K562 (cell line): ENCODE results near the gene LIAS. TPM values are rescaled to one million over a fixed set of nuclear protein-coding genes. Genes with fewer than 3 reads are reported as not detected.
A peak's percentile ranks its signal among the peaks of the same experiment; 100 is the strongest.

Experiments used
- ARID2 ChIP-seq: fragments of 450-650 bp; IDR thresholded peaks from 2 replicates; pipeline ENCODE4 v1.6.1; 2017; ENCODE audit warnings: antibody characterized with exemption, mild to moderate bottlenecking
- CBX3 ChIP-seq, 2 experiments: IDR thresholded peaks; 1 replicate in 1 of 2; 2 replicates in 1 of 2; pipeline ENCODE4 v1.6.1; 2012; ENCODE audit warnings: inconsistent platforms in 2 of 2, low read length in 2 of 2, borderline replicate concordance in 1 of 2, control low read depth in 1 of 2
- RCOR1 ChIP-seq, 2 experiments: IDR thresholded peaks; 2 replicates each; pipeline ENCODE4 v1.6.1; 2012; ENCODE audit warnings: low read depth in 2 of 2, low read length in 2 of 2, borderline replicate concordance in 1 of 2, improper control_type of control experiment in 1 of 2
- REST ChIP-seq, 2 experiments: fragments of 450-650 bp; formaldehyde crosslinking in 1 of 2; IDR thresholded peaks; 2 replicates each; pipeline versions ENCODE4 v1.4.0 to v1.6.1; 2014 to 2020; ENCODE audit warnings: mild to moderate bottlenecking in 2 of 2, borderline replicate concordance in 1 of 2, low read depth in 1 of 2
- TCF15 ChIP-seq: fragments of 250-450 bp; sonication (Bioruptor Pico); IDR thresholded peaks from 2 replicates; pipeline ENCODE4 v1.8.0; 2022; ENCODE audit warnings: moderate library complexity, mild to moderate bottlenecking, inconsistent platforms
- TEAD4 ChIP-seq, 2 experiments: sonication (generic) in 1 of 2; formaldehyde crosslinking in 1 of 2; IDR thresholded peaks; 2 replicates each; pipeline versions ENCODE4 v1.6.1 to v1.8.0; 2012 to 2022; ENCODE audit warnings: borderline replicate concordance in 1 of 2, inconsistent platforms in 1 of 2, low read length in 1 of 2, mild to moderate bottlenecking in 1 of 2, missing genetic modification reagents in 1 of 2
- ZNF24 ChIP-seq: fragments of 450-650 bp; IDR thresholded peaks from 2 replicates; pipeline ENCODE4 v1.6.1; 2016
- ZNF253 ChIP-seq: fragments of 250-450 bp; sonication (Bioruptor Pico); conservative IDR thresholded peaks from 2 replicates; pipeline ENCODE4 v1.6.1; 2021; ENCODE audit warnings: mild to moderate bottlenecking
- ZNF583 ChIP-seq: fragments of 250-450 bp; sonication (Bioruptor Pico); IDR thresholded peaks from 2 replicates; pipeline ENCODE4 v1.4.0; 2020
- ZNF592 ChIP-seq: fragments of 450-650 bp; IDR thresholded peaks from 2 replicates; pipeline ENCODE4 v1.6.1; 2017; ENCODE audit warnings: antibody characterized with exemption, mild to moderate bottlenecking
- polyA plus RNA-seq, 8 experiments: library from polyadenylated mRNA; depleted of rRNA in 4 of 8; stranded (reverse) in 5 of 8; unstranded in 3 of 8; fragments of >200 nt; fragmentation: Nextera tagmentation in 2 of 8; fragmentation: Illumina TruSeq in 1 of 8; extraction: Ambion mirVana in 2 of 8; extraction: Trizol in 1 of 8; gene quantifications; 2 replicates each; pipeline versions ENCODE4 v1.2.1 to v1.2.3, GENCODE V29; 2011 to 2014; ENCODE audit warnings: inconsistent platforms in 1 of 8, missing spikeins in 1 of 8
- total RNA-seq, 7 experiments: library from RNA; depleted of rRNA in 6 of 7; stranded (reverse); fragments of >200 nt in 6 of 7; fragmentation: Illumina TruSeq in 2 of 7; extraction: Trizol in 2 of 7; gene quantifications; 2 replicates each; pipeline versions ENCODE4 v1.2.1 to v1.2.3, GENCODE V29; 2011 to 2021; ENCODE audit warnings: low replicate concordance in 1 of 7

Gene LIAS
- total and polyA plus RNA-seq, 9 of the 15 experiments (the other 6 are each of a cell fraction or from before 2014, with no cell fraction given), result 21.9 to 57.1 (median 42.1) TPM

GRCh38 chr4:39469429-39470077 is 10.7 kb downstream of the LIAS start (continued):
- TF ChIP-seq REST (IDR thresholded peaks at IDR 0.05; ENCODE audit: borderline replicate concordance), result peak; percentile 91
- no peak for TF ChIP-seq REST (CRISPR knock-in tag; IDR thresholded peaks at IDR 0.05; ENCODE audit: low read depth)
- TF ChIP-seq RCOR1 (IDR thresholded peaks at IDR 0.05; ENCODE audit: borderline replicate concordance in 1 of 2, low read depth in 2 of 2, low read length in 2 of 2), result no peak
- TF ChIP-seq ARID2, result peak; percentile 76; the same call in 1 of the 2 replicates
- 0 out of 2 replicates have a peak, but pooled peaks have one; percentile 21 for TF ChIP-seq TCF15 (CRISPR knock-in tag)
- TF ChIP-seq ZNF24, result peak; percentile 40; the same call in 1 of the 2 replicates
- peak; percentile 44 for TF ChIP-seq ZNF592
- TF ChIP-seq CBX3 (IDR thresholded peaks at IDR 0.05; ENCODE audit: borderline replicate concordance in 1 of 2, low read length in 2 of 2), result 0 out of 3 replicates have a peak, but pooled peaks of 1 of the 2 experiments have one; percentile 25
- TF ChIP-seq ZNF583, result no peak
- 0 out of 2 replicates have a peak, but pooled peaks have one; percentile 40 for TF ChIP-seq TEAD4 (IDR thresholded peaks at IDR 0.05; ENCODE audit: low read length)
- TF ChIP-seq TEAD4 (CRISPR knock-in tag; IDR thresholded peaks at IDR 0.05; ENCODE audit: borderline replicate concordance), result no peak
- no peak for TF ChIP-seq ZNF253 (CRISPR knock-in tag)
